MG63 (cell line): ENCODE data around the gene PCSK5. TPM values are rescaled to one million over a fixed set of nuclear protein-coding genes. Genes with fewer than 3 reads are reported as not detected.

Source experiments
- DNase-seq: peaks from one replicate; pipeline ENCODE4 v3.0.0-alpha.2; 2020
- H3K27me3 ChIP-seq: fragments of 250-450 bp; sonication (Bioruptor Pico); 2 replicates; pipeline ENCODE4 v1.5.1; 2020; ENCODE audit warnings: mild to moderate bottlenecking, moderate library complexity
- H3K36me3 ChIP-seq: fragments of 250-450 bp; sonication (Bioruptor Pico); 2 replicates; pipeline ENCODE4 v1.5.1; 2020; ENCODE audit warnings: mild to moderate bottlenecking, moderate library complexity
- H3K4me3 ChIP-seq: fragments of 250-450 bp; sonication (Bioruptor Pico); 2 replicates; pipeline ENCODE4 v1.5.1; 2020; ENCODE audit warnings: mild to moderate bottlenecking, moderate library complexity
- H3K9me3 ChIP-seq: fragments of 250-450 bp; sonication (Bioruptor Pico); 2 replicates; pipeline ENCODE4 v1.5.1; 2020; ENCODE audit warnings: mild to moderate bottlenecking, moderate library complexity
- total RNA-seq: library from RNA; depleted of rRNA; stranded (reverse); fragments of >200 nt; shearing (Covaris generic); gene quantifications from 2 replicates; pipeline ENCODE4 v1.2.3, GENCODE V29; 2014; ENCODE audit warnings: low replicate concordance

The PCSK5 gene
- total RNA-seq, 1 experiment from 2014 or later: 0.13 TPM

- no peaks in the 10 kb centered on the region for H3K27me3 ChIP-seq
- no peak for DNase-seq
- H3K36me3 ChIP-seq: no peaks in the 10 kb centered on the region
- no peak overlapping the region for H3K4me3 ChIP-seq
- no peaks in the 10 kb centered on the region for H3K9me3 ChIP-seq
Observed at GRCh38 chr9:75967556-75967955, 77.1 kb downstream of the PCSK5 start.

GRCh38 chr9:75974016-75974766 is 83.7 kb downstream of the PCSK5 start:
- DNase-seq: peak; percentile 19
- no peak overlapping the region for H3K4me3 ChIP-seq
- H3K9me3 ChIP-seq: no peaks in the 10 kb centered on the region
- H3K27me3 ChIP-seq: no peaks in the 10 kb centered on the region
- no peaks in the 10 kb centered on the region for H3K36me3 ChIP-seq

- H3K27me3 ChIP-seq: no peaks in the 10 kb centered on the region
- no peak for DNase-seq
- no peak overlapping the region for H3K4me3 ChIP-seq
- no peaks in the 10 kb centered on the region for H3K36me3 ChIP-seq
- no peaks in the 10 kb centered on the region for H3K9me3 ChIP-seq
Observed at GRCh38 chr9:75975071-75975470, 84.6 kb downstream of the PCSK5 start.

GRCh38 chr9:75976549-75976948 is 86.1 kb downstream of the PCSK5 start:
- H3K4me3 ChIP-seq: no peak overlapping the region
- no peaks in the 10 kb centered on the region for H3K9me3 ChIP-seq
- no peaks in the 10 kb centered on the region for H3K36me3 ChIP-seq
- no peaks in the 10 kb centered on the region for H3K27me3 ChIP-seq
- DNase-seq: no peak

GRCh38 chr9:75979362-75979761 is 88.9 kb downstream of the PCSK5 start:
- no peaks in the 10 kb centered on the region for H3K36me3 ChIP-seq
- DNase-seq: no peak
- no peaks in the 10 kb centered on the region for H3K27me3 ChIP-seq
- no peak overlapping the region for H3K4me3 ChIP-seq
- no peaks in the 10 kb centered on the region for H3K9me3 ChIP-seq

GRCh38 chr9:75983319-75984045 is 93.0 kb downstream of the PCSK5 start:
- H3K9me3 ChIP-seq: no peaks in the 10 kb centered on the region
- no peak overlapping the region for H3K4me3 ChIP-seq
- H3K27me3 ChIP-seq: no peaks in the 10 kb centered on the region
- no peak for DNase-seq
- no peaks in the 10 kb centered on the region for H3K36me3 ChIP-seq

GRCh38 chr9:75985515-75985914 is 95.0 kb downstream of the PCSK5 start:
- Histone ChIP-seq H3K4me3 (no peak overlapping the region), H3K9me3 (no peaks in the 10 kb centered on the region), H3K36me3 (no peaks in the 10 kb centered on the region), H3K27me3 (no peaks in the 10 kb centered on the region)
- DNase-seq: no peak

GRCh38 chr9:75988663-75989062 is 98.2 kb downstream of the PCSK5 start:
- no peak for DNase-seq
- Histone ChIP-seq H3K9me3 (no peaks in the 10 kb centered on the region), H3K27me3 (no peaks in the 10 kb centered on the region), H3K36me3 (no peaks in the 10 kb centered on the region), H3K4me3 (no peak overlapping the region)

- H3K36me3 ChIP-seq: no peaks in the 10 kb centered on the region
- H3K4me3 ChIP-seq: no peak overlapping the region
- DNase-seq: no peak
- H3K27me3 ChIP-seq: no peaks in the 10 kb centered on the region
- H3K9me3 ChIP-seq: no peaks in the 10 kb centered on the region
Observed at GRCh38 chr9:75990156-75990555, 99.7 kb downstream of the PCSK5 start.

GRCh38 chr9:75990576-75991304 is 100.3 kb downstream of the PCSK5 start:
- DNase-seq: no peak
- Histone ChIP-seq H3K9me3 (no peaks in the 10 kb centered on the region), H3K27me3 (no peaks in the 10 kb centered on the region), H3K4me3 (no peak overlapping the region), H3K36me3 (no peaks in the 10 kb centered on the region)

GRCh38 chr9:75992482-75993206 is 102.2 kb downstream of the PCSK5 start:
- no peak for DNase-seq
- H3K36me3 ChIP-seq: no peaks in the 10 kb centered on the region
- H3K4me3 ChIP-seq: no peak overlapping the region
- H3K9me3 ChIP-seq: no peaks in the 10 kb centered on the region
- no peaks in the 10 kb centered on the region for H3K27me3 ChIP-seq

- Histone ChIP-seq H3K36me3 (no peaks in the 10 kb centered on the region), H3K4me3 (no peak overlapping the region), H3K9me3 (no peaks in the 10 kb centered on the region), H3K27me3 (no peaks in the 10 kb centered on the region)
- DNase-seq: no peak
Observed at GRCh38 chr9:75993434-75993833, 103.0 kb downstream of the PCSK5 start.

- DNase-seq: no peak
Observed at GRCh38 chr9:75995066-75995465, 104.6 kb downstream of the PCSK5 start.

GRCh38 chr9:75996726-75997125 is 106.3 kb downstream of the PCSK5 start:
- DNase-seq: no peak

More at GRCh38 chr9:75995066-75995465, 104.6 kb downstream of the PCSK5 start:
- H3K9me3 ChIP-seq: no peaks in the 10 kb centered on the region
- H3K36me3 ChIP-seq: no peaks in the 10 kb centered on the region
- H3K4me3 ChIP-seq: no peak overlapping the region
- no peaks in the 10 kb centered on the region for H3K27me3 ChIP-seq

GRCh38 chr9:75997206-75997605 is 106.7 kb downstream of the PCSK5 start:
- no peak overlapping the region for H3K4me3 ChIP-seq
- DNase-seq: no peak
- H3K36me3 ChIP-seq: no peaks in the 10 kb centered on the region
- H3K9me3 ChIP-seq: no peaks in the 10 kb centered on the region
- no peaks in the 10 kb centered on the region for H3K27me3 ChIP-seq

More at GRCh38 chr9:75996726-75997125, 106.3 kb downstream of the PCSK5 start:
- Histone ChIP-seq H3K27me3 (no peaks in the 10 kb centered on the region), H3K9me3 (no peaks in the 10 kb centered on the region), H3K4me3 (no peak overlapping the region), H3K36me3 (no peaks in the 10 kb centered on the region)

GRCh38 chr9:75998096-75998780 is 107.8 kb downstream of the PCSK5 start:
- Histone ChIP-seq H3K9me3 (no peaks in the 10 kb centered on the region), H3K27me3 (no peaks in the 10 kb centered on the region), H3K36me3 (no peaks in the 10 kb centered on the region), H3K4me3 (no peak overlapping the region)
- DNase-seq: no peak
